ENCODE results near the gene CEP131.
"Not testable (repeated sequence)": the region's sequence is repeated elsewhere in the genome, so short reads cannot be mapped to it uniquely, and the experiment has no call there.

The CEP131 gene

DNA sequence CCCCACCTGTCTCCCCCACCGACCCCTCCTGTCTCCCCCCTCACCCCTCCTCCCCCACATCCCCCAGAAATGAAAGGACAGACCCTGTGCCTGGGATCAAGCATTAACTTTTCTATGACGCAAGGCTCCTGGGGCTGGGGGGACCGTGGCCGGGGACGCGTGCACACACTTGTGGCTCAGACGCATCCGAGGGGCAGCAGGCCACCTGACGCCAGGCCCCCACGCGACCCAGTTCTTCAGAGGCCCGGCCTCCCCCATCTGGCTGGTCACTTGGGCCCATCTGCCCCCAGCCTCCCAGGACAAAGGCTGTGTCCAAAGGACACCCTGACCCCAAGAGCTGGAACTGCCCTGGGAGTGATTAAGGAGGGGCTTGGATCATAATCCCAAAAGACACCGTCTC lies 71.5 kb downstream of the CEP131 start:
- no peak for DNase-seq (ENCODE audit: low spot score)

DNA sequence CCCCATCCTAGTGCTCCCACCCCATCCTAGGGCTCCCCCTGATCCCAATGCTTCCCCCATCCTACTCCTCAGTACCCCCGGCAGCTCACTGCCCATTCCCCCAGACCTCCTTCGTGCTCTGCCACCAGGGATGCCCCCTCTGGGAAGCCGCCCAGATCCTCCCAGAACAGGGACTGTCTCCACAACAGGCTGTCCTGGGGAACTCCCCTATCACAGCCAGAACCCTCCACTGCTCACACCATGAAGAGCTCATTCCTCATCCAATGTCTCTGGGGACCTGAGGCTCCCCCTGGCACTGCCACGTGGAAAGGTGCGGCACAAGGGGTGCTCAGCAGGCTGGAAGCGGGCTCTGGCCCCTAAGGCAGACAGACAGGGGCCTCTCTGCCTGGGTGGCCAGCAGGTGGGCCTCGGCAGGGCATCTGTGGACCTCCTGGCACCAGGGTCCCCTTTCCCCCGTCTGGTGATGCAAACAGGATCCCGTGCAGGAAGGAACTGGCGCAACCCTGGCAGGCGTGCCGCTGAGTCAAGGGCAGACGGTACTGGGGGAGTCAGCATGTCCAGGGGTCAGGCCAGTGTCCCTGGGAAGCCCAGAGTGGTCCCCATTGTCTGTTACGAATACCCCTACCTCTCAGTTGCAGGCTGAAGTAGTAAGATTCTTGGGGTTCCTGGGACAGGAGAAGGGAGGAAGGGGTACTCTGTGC lies 72.2 kb downstream of the CEP131 start:
- no peak for DNase-seq (ENCODE audit: low spot score)

DNA sequence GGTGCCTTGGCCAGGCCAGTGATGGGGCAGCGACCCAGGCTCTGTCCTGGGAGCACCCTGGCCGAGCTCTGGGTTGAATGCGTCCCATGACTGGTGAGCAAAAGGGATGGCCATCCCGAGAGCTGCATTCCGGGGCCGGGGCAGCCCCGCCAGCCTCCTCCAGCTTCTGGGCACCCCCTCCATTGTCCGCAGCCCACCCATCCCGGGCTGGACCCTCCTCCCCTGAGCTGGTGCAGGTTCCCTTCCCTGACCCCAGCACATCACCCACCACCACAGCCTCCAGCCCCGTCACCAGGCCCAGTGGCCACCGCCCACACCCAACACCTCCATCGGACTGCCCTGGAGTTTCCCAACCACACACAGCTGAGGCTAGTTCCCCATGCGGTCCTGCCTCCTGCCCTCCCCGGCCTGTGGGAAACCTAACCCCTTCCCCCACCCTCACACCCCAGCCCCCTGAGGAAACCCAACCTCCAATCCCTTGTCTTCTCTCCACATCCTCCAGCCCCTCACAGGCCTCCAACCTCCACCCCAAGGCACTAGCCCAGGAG lies 73.7 kb downstream of the CEP131 start:
- no peak for DNase-seq (ENCODE audit: low spot score)

DNA sequence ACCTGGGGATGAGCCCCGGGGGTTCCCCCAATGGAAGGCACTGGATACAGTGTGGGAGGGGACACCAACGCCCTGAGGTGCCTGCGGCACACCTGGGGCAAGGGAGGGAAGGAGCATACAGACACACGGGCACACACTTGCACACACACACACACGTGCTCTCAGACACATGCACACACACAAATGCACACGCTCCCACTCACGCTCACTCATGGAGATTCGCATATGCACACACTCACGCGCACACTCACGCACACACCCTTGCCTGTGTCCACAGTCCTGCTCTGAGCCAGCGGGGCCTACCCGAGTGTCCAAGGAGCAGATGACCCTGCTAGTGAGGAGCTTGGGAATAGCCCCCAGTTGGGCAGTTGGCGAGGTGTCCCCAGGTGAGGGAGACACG lies 74.2 kb downstream of the CEP131 start:
- DNase-seq (ENCODE audit: low spot score) = no peak

DNA sequence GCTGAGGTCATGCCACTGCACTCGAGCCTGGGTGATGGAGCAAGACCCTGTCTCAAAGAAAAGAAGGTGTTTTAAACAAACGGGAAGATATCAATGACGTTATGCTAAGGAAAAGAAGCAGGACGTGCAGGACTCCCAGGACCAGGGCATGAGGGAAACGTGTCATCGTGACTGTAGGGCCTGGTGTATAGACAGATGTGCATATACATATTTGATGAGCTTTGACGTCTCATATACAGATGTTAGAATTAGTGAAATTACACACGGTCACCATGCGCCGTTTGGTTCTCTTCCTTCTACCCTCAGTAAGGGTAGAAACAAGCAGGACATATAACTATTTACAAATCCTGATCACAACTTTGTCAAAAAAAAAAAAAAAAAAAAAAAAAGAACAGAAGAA lies 75.1 kb downstream of the CEP131 start:
- no peak for DNase-seq (ENCODE audit: low spot score)

DNA sequence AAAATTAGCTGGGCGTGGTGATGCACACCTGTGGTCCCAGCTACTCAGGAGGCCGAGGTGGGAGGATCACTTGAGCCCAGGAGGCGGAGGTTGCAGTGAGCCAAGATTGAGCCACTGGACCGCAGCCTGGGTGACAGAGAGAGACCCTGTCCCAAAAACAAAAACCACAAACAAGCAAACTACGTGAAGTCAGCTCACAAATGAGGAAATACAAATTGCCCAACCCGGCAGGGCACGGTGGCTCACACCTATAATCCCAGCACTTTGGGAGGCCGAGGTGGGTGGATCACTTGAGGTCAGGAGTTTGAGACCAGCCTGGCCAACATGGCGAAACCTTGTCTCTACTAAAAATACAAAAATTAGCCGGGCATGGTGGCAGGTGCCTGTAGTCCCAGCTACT lies 76.6 kb downstream of the CEP131 start:
- not testable (repeated sequence) for DNase-seq (ENCODE audit: low spot score)

DNA sequence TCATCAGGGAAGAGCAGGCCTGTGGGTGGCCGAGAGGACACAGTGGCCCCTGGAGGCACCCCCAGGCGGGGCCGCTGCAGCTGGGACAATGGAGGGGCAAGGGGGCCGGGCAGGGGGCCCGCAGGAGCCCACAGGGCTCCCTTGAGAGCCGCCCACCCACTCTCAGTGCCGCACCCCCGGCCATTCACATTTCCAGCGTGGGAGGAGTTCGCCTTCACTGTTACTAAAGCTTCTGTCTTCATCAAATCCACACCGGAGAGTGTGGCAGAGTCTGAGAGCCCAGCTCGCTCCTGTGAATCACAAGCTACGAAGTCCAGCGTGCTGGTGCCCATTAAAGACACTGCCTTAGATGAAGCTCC lies 78.4 kb downstream of the CEP131 start:
- DNase-seq (ENCODE audit: low spot score) = no peak

DNA sequence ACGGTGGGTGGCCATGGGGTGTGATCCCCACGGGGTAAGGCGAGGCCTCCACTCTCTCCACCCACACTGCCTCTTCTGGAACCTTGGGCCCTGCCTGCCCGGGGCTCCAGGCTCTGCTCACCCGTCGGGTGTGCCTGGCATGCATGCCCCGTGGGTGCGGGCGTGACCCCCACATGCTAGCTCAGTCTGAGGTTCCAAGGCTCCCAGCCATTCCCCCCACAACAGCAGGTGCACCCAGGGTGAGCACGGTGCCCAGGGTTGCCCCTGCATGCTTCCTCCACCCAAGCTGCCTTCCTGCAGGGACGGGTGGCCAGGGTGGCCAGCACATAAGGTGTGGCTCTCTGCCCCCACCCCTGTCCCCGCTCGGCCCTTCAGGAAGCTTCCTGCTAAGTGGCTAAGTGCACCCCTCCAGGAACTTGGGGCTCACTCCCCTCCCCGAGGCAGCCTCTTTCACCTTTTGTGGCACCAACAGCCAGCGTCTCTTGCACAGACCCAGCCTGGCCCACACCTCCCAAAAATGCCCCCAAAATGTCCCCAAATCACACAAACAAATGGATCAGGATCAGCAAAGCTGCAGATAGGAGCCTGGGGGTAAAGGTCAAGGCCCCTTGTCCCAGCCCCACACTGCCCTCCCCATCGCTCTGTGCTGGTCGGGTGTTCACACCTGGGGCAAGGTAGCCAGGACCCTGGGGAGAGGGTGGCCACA lies 78.9 kb downstream of the CEP131 start:
- no peak for DNase-seq (ENCODE audit: low spot score)

DNA sequence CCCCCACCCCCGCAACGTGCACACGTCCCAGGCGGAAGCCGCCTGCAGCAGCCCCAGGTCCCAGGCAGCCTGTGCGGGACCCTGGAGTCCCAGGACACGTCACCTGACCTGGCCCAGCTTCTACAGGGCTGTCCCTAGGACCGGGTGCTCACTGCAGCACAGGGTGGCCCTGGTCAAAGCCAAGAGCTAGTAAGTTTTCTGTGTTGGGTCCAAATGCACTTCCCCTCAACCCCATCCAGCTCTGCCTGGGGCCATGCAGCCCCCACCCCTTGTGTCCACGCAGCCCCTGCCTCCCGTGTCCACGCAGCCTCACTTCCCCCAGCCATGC lies 79.6 kb downstream of the CEP131 start:
- no peak for DNase-seq (ENCODE audit: low spot score)

DNA sequence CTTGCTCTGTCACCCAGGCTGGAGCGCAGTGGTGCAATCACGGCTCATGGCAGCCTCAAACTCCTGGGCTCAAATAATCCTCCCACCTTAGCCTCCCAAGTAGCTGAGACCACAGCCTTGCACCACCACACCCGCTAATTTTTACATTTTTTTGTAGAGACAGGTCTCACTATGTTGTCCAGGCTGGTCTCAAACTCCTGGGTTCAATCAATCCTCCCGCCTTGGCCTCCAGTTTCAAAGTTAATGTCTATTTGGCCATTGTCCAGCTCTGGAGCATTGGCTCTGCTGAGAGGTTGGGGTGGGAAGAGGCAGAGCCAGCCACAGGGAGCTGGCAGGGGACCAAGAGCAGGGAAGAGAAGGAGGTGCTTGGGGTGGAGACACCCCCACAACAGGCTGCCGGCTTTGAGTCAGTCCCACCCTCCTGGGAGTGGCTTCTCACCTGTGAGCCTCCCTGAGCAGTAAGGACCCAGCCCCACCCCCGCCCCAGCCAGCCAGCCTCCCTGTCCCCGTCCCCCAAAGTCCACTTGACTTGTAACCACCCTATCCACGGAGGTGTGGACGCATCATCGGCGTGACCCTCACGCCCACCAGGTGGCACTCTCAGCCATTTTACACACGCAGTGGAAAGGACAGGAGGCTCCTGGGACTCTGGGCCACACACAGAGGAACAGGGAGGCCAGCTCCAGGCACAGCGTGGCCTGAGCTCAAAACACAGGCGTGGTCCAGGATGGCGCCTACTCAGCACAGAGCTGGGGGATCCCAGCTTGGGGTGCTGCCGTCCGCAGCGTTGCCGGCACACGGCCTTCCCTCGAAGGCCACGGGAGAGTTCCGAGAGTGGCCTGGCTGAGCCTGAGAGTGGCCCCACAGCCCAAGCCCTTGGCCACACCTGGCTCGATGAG lies 80.2 kb downstream of the CEP131 start:
- peak; percentile 91 for DNase-seq (ENCODE audit: low spot score)

DNA sequence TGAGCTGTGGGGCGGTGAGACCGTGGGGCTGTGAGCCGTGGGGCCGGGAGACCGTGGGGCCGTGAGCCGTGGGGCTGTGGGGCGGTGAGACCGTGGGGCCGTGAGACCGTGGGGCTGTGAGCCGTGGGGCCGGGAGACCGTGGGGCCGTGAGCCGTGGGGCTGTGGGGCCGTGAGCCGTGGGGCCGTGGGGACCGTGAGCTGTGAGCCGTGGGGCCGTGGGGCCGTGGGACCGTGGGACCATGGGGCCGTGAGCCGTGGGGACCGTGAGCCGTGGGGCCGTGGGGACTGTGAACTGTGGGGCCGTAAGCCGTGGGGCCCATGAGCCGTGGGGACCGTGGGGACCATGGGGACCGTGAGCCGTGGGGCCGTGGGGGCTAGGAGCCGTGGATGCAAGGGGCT lies 82.1 kb downstream of the CEP131 start:
- DNase-seq (ENCODE audit: low spot score) = no peak

DNA sequence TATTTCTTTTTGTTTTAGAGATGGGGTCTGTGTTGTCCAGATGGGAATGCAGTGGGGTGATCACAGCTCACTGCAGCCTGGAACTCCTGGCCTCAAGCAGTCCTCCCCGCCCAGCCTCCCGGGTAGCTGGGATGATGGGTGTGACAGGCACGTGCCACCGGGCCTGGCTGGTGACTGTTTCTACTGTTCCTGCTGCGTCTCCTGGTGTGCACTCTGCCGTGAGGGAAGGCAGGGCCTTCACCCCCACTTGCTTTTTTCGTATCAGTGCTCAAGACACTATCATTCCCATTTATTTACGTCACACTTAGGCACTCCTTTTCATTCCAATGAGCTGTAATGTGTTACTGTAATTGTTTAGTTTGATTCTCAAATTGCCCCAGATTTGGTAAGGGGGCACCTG lies 82.7 kb downstream of the CEP131 start:
- no peak for DNase-seq (ENCODE audit: low spot score)
